Ectodermal cell (in vitro differentiated cells): Measurements from ENCODE around the gene ZMYM3.

Experiments used
- H3K27ac ChIP-seq: 2 replicates; pipeline ENCODE4 v1.7.0; 2013; ENCODE audit warnings: mild to moderate bottlenecking, low read depth, low read length; ENCODE audit not compliant: insufficient read depth, poor library complexity, severe bottlenecking
- H3K27me3 ChIP-seq: 2 replicates; pipeline ENCODE4 v1.7.0; 2013; ENCODE audit warnings: mild to moderate bottlenecking, low read length; ENCODE audit not compliant: insufficient read depth, control insufficient read depth, poor library complexity, severe bottlenecking
- H3K36me3 ChIP-seq: one replicate; pipeline ENCODE4 v1.7.0; 2013; ENCODE audit warnings: low read length; ENCODE audit not compliant: control insufficient read depth, insufficient read depth
- H3K4me1 ChIP-seq: one replicate; pipeline ENCODE4 v1.7.0; 2013; ENCODE audit warnings: low read length; ENCODE audit not compliant: control insufficient read depth, insufficient read depth
- H3K4me3 ChIP-seq: 2 replicates; pipeline ENCODE4 v1.7.0; 2013; ENCODE audit warnings: low read depth, low read length, control low read depth; ENCODE audit not compliant: insufficient read depth
- H3K9me3 ChIP-seq: 2 replicates; pipeline ENCODE4 v1.7.0; 2013; ENCODE audit warnings: mild to moderate bottlenecking, low read length, moderate library complexity; ENCODE audit not compliant: control insufficient read depth
- WGBS, 2 experiments: methylation state at CpG; one replicate each; pipeline ENCODE4 v1.1.7; 2013; ENCODE audit warnings: missing lambda C conversion rate in 2 of 2; 5-methylcytosine and 5-hydroxymethylcytosine counted together

Gene ZMYM3

GRCh38 chrX:71228063-71228642, 25.8 kb downstream of the ZMYM3 start:
- Histone ChIP-seq H3K4me3 (no peak overlapping the region), H3K4me1 (peaks cover 4% of the 10 kb centered on the region), H3K27me3 (no peaks in the 10 kb centered on the region), H3K36me3 (no peaks in the 10 kb centered on the region), H3K27ac (no peak overlapping the region), H3K9me3 (no peaks in the 10 kb centered on the region)
- 92 to 100% methylated on average over 1 of the region's 1 CpG for WGBS, 2 experiments

- Histone ChIP-seq H3K27ac (no peak overlapping the region), H3K27me3 (no peaks in the 10 kb centered on the region), H3K4me1 (peaks cover 4% of the 10 kb centered on the region), H3K36me3 (no peaks in the 10 kb centered on the region), H3K4me3 (no peak overlapping the region), H3K9me3 (no peaks in the 10 kb centered on the region)
- WGBS, 2 experiments, result 91 to 93% methylated on average over 5 of the region's 5 CpGs
These were observed 26.4 kb downstream of the ZMYM3 start for GRCh38 chrX:71227370-71228062.

GRCh38 chrX:71225676-71226075, 28.3 kb downstream of the ZMYM3 start:
- Histone ChIP-seq H3K4me1 (peaks cover 4% of the 10 kb centered on the region), H3K36me3 (no peaks in the 10 kb centered on the region), H3K27ac (no peak overlapping the region), H3K4me3 (no peak overlapping the region), H3K27me3 (no peaks in the 10 kb centered on the region), H3K9me3 (no peaks in the 10 kb centered on the region)
- 51 to 52% methylated on average over 5 of the region's 5 CpGs for WGBS, 2 experiments

GRCh38 chrX:71225009-71225408, 28.9 kb downstream of the ZMYM3 start:
- H3K4me3 ChIP-seq, result no peak overlapping the region
- H3K9me3 ChIP-seq, result no peaks in the 10 kb centered on the region
- H3K36me3 ChIP-seq, result no peaks in the 10 kb centered on the region
- no peaks in the 10 kb centered on the region for H3K27me3 ChIP-seq
- 64 to 80% methylated on average over 1 to 2 of the region's 2 CpGs for WGBS, 2 experiments
- H3K4me1 ChIP-seq, result peaks cover 4% of the 10 kb centered on the region
- no peak overlapping the region for H3K27ac ChIP-seq

- H3K4me3 ChIP-seq, result no peak overlapping the region
- no peaks in the 10 kb centered on the region for H3K9me3 ChIP-seq
- peaks cover 4% of the 10 kb centered on the region for H3K4me1 ChIP-seq
- WGBS, 2 experiments, result 74 to 79% methylated on average over 31 to 32 of the region's 32 CpGs
- no peaks in the 10 kb centered on the region for H3K36me3 ChIP-seq
- H3K27ac ChIP-seq, result no peak overlapping the region
- no peaks in the 10 kb centered on the region for H3K27me3 ChIP-seq
These were observed 29.7 kb downstream of the ZMYM3 start for GRCh38 chrX:71224098-71224708.

GRCh38 chrX:71222929-71223328, 31.0 kb downstream of the ZMYM3 start, which contains the start of gene GJB1:
GJB1 (plus strand) TSS chrX:71223224; CDS start chrX:71223708, 484 bp downstream.
- peaks cover 4% of the 10 kb centered on the region for H3K4me1 ChIP-seq
- no peak within 1 kb of the TSS for H3K27ac ChIP-seq
- 87 to 96% methylated on average over 16 to 17 of the region's 18 CpGs for WGBS, 2 experiments
- H3K9me3 ChIP-seq, result no peaks in the 10 kb centered on the region
- H3K36me3 ChIP-seq, result no peaks in the 10 kb centered on the region
- H3K4me3 ChIP-seq, result no peak within 1 kb of the TSS
- no peaks in the 10 kb centered on the region for H3K27me3 ChIP-seq

GRCh38 chrX:71221145-71221544, 32.8 kb downstream of the ZMYM3 start:
- Histone ChIP-seq H3K27ac (no peak overlapping the region), H3K4me1 (peaks cover 4% of the 10 kb centered on the region), H3K9me3 (no peaks in the 10 kb centered on the region), H3K4me3 (no peak overlapping the region), H3K36me3 (no peaks in the 10 kb centered on the region), H3K27me3 (no peaks in the 10 kb centered on the region)
- WGBS, 2 experiments, result 96 to 97% methylated on average over 1 of the region's 1 CpG

GRCh38 chrX:71217298-71217697, 36.6 kb downstream of the ZMYM3 start:
- Histone ChIP-seq H3K4me3 (no peak overlapping the region), H3K27me3 (no peaks in the 10 kb centered on the region), H3K36me3 (no peaks in the 10 kb centered on the region), H3K27ac (no peak overlapping the region), H3K4me1 (no peaks in the 10 kb centered on the region), H3K9me3 (no peaks in the 10 kb centered on the region)
- 96 to 98% methylated on average over 6 of the region's 6 CpGs for WGBS, 2 experiments

- 58 to 59% methylated on average over 6 of the region's 6 CpGs for WGBS, 2 experiments
These were observed 37.5 kb downstream of the ZMYM3 start for GRCh38 chrX:71216485-71216884.

GRCh38 chrX:71215338-71215912, 38.5 kb downstream of the ZMYM3 start:
- Histone ChIP-seq H3K4me3 (no peak overlapping the region), H3K4me1 (no peaks in the 10 kb centered on the region), H3K27ac (no peak overlapping the region), H3K9me3 (no peaks in the 10 kb centered on the region), H3K27me3 (no peaks in the 10 kb centered on the region), H3K36me3 (no peaks in the 10 kb centered on the region)
- 90 to 93% methylated on average over 10 of the region's 10 CpGs for WGBS, 2 experiments

More at GRCh38 chrX:71216485-71216884, 37.5 kb downstream of the ZMYM3 start:
- no peaks in the 10 kb centered on the region for H3K4me1 ChIP-seq
- H3K36me3 ChIP-seq, result no peaks in the 10 kb centered on the region
- no peak overlapping the region for H3K27ac ChIP-seq
- no peaks in the 10 kb centered on the region for H3K9me3 ChIP-seq
- H3K4me3 ChIP-seq, result no peak overlapping the region
- no peaks in the 10 kb centered on the region for H3K27me3 ChIP-seq
